ENCODE measurements around the gene IQSEC1. TPM values are rescaled to one million over a fixed set of nuclear protein-coding genes. Genes with fewer than 3 reads are reported as not detected.

The IQSEC1 gene
- total RNA-seq, 4 donors from 2014 or later, result 24.0 to 43.0 (median 31.8) TPM

DNA sequence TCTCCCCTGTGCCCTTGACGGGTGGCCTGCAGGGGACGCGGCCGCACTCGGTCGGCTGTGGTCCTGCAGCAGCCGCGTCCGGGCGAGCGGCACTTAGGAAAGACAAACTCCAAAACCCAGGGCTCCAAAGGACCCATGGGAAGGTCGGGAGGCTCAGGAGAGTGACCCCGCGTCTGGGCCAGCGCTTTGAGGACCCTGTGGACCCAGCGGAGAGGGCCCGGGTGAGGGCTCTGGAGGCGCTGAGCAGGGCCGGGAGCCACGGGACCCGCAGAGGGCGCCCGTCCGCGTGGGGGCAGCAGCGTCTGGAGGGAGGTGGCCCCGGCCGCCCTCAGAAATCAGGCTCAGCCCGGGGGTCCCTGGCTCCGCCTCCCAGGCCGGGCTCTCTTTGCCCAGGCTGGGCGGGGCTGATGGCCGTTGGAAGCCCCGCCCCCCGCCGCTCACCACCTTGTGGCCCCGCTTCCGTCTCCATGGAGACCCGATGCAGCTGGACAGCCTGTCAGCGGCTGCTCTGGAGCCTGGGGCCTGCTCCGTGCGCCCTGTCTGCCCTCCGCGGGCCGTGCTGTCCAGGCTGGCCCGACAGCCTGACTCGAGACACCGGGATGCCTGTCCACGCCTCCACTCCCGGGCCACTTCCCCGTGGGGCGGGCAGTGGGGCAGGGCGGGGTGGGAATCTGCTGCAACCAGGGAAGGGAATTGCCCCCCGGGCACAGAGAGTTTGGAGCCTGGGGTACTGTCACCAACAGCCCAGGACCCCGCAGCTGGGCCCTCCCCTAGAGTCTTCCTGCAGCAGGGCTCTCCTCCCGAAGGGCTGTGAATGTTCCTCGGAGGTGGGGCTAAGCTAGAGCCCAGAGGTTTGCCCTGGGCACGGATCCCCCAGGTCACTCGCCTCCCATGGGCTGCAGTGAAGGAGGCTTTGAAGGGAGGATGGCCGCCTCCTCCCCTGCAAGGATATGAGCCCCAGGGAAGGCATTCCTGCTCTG lies 197.1 kb downstream of the IQSEC1 start:
- Histone ChIP-seq H3K27me3 (peaks cover 7% of the 10 kb centered on the region), H3K9me3 (no peaks in the 10 kb centered on the region), H3K4me1 (peaks cover 3 to 9% (median 9%) of the 10 kb centered on the region in 4 donors), H3K27ac (no peak overlapping the region), H3K36me3 (no peaks in the 10 kb centered on the region), H3K4me3 (peak overlapping the region in 2 of 4 donors; percentile 18 to 34)
- TF ChIP-seq, protein P1, sequence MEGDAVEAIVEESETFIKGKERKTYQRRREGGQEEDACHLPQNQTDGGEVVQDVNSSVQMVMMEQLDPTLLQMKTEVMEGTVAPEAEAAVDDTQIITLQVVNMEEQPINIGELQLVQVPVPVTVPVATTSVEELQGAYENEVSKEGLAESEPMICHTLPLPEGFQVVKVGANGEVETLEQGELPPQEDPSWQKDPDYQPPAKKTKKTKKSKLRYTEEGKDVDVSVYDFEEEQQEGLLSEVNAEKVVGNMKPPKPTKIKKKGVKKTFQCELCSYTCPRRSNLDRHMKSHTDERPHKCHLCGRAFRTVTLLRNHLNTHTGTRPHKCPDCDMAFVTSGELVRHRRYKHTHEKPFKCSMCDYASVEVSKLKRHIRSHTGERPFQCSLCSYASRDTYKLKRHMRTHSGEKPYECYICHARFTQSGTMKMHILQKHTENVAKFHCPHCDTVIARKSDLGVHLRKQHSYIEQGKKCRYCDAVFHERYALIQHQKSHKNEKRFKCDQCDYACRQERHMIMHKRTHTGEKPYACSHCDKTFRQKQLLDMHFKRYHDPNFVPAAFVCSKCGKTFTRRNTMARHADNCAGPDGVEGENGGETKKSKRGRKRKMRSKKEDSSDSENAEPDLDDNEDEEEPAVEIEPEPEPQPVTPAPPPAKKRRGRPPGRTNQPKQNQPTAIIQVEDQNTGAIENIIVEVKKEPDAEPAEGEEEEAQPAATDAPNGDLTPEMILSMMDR (IDR thresholded peaks at IDR 0.05), result peak in 1 of 5 experiments; percentile 22
- no peak for TF ChIP-seq EP300 (IDR thresholded peaks at IDR 0.05; ENCODE audit: low read depth)
- in situ Hi-C loops (cut with MboI; ENCODE audit: low pct_ligation_motif_present in 1 of 4, low pct_unique_long_range_greater_than_20kb in 1 of 4, low sequenced_read_pairs in 3 of 4), result no loop called here
- DNase-seq, result peak; percentile 46
- intact Hi-C loops (cut with DNase I; ENCODE audit: low total_unique reads), result no loop called here
- WGBS, 2 donors (ENCODE audit: low coverage in 1 of 2), result 2 to 41% methylated on average over 7 to 38 of the region's 60 CpGs

DNA sequence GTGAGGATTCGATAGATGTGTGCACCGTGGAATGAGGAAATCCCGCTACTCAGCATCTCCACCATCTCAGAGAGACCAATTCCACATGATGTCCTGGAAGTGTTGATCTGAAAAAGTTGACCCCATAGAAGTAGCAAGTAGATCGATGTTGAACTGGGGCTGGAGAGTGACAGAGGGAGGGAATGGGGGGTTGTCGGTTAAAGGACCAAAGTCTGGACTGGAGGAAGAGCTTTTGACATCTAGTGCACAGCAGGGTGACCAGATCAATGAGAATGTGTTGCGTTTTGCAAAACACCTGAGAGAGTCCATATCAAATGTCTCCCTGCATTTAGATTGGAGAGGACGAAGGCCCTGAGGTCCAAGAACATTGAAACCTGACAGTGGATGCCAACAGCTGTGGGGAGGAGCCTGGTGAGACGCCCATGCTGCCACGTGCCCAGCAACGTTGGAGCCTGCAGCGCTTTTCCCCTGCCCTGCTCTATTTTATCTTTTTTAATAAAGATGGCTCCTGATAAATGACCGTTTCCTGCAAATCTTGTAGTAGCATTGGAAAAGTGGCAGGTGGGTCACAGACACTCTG lies 201.7 kb downstream of the IQSEC1 start:
- WGBS, 2 donors (ENCODE audit: low coverage in 1 of 2), result 75 to 88% methylated on average over 6 to 12 of the region's 12 CpGs
- no peak for DNase-seq
- no peaks in the 10 kb centered on the region for H3K9me3 ChIP-seq
- H3K36me3 ChIP-seq, result no peaks in the 10 kb centered on the region
- peaks cover 5 to 22% (median 18%) of the 10 kb centered on the region in 4 donors for H3K4me1 ChIP-seq
- no peak overlapping the region for H3K4me3 ChIP-seq
- TF ChIP-seq POLR2AphosphoS5 (IDR thresholded peaks at IDR 0.05), result no peak
- TF ChIP-seq POLR2A (IDR thresholded peaks at IDR 0.05), result no peak
- TF ChIP-seq, protein P1 (IDR thresholded peaks at IDR 0.05), result no peak
- TF ChIP-seq EP300 (IDR thresholded peaks at IDR 0.05; ENCODE audit: low read depth), result no peak
- intact Hi-C loops (cut with DNase I; ENCODE audit: low total_unique reads) (no loop called here), in situ Hi-C loops (cut with MboI; ENCODE audit: low pct_ligation_motif_present in 1 of 4, low pct_unique_long_range_greater_than_20kb in 1 of 4, low sequenced_read_pairs in 3 of 4) (loop anchor here in 1 of 4 donors (5.0 kb wide), 1 partner anchor 959 kb away; no protein-coding TSS in a partner anchor)
- H3K27me3 ChIP-seq, result peaks cover 16% of the 10 kb centered on the region
- no peak overlapping the region for H3K27ac ChIP-seq

GRCh38 chr3:12870942-12871341 lies 202.3 kb downstream of the IQSEC1 start:
- Histone ChIP-seq H3K27me3 (peaks cover 16% of the 10 kb centered on the region), H3K9me3 (no peaks in the 10 kb centered on the region), H3K4me1 (peaks cover 3 to 16% (median 12%) of the 10 kb centered on the region in 4 donors), H3K36me3 (no peaks in the 10 kb centered on the region), H3K27ac (no peak overlapping the region), H3K4me3 (no peak overlapping the region)
- intact Hi-C loops (cut with DNase I; ENCODE audit: low total_unique reads), result no loop called here
- in situ Hi-C loops (cut with MboI; ENCODE audit: low pct_ligation_motif_present in 1 of 4, low pct_unique_long_range_greater_than_20kb in 1 of 4, low sequenced_read_pairs in 3 of 4), result loop anchor here in 1 of 4 donors (5.0 kb wide), 1 partner anchor 959 kb away; no protein-coding TSS in a partner anchor
- WGBS, 2 donors (ENCODE audit: low coverage in 1 of 2), result 50 to 80% methylated on average over 1 to 9 of the region's 9 CpGs
- DNase-seq, result peak; percentile 46
- no peak for TF ChIP-seq POLR2AphosphoS5 (IDR thresholded peaks at IDR 0.05)
- no peak for TF ChIP-seq EP300 (IDR thresholded peaks at IDR 0.05; ENCODE audit: low read depth)
- TF ChIP-seq POLR2A (IDR thresholded peaks at IDR 0.05), result no peak
- TF ChIP-seq, protein P1 (IDR thresholded peaks at IDR 0.05), result no peak

GRCh38 chr3:12869035-12869621 lies 204.1 kb downstream of the IQSEC1 start:
- 13% methylated on average over 19 of the region's 28 CpGs; no CpG with 5 or more reads in 1 of the 2 donors for WGBS, 2 donors (ENCODE audit: low coverage in 1 of 2)
- Histone ChIP-seq H3K27me3 (peaks cover 9% of the 10 kb centered on the region), H3K9me3 (no peaks in the 10 kb centered on the region), H3K4me3 (peak overlapping the region in 2 of 4 donors; percentile 11 to 35), H3K27ac (no peak overlapping the region), H3K4me1 (peaks cover 3 to 14% (median 11%) of the 10 kb centered on the region in 4 donors), H3K36me3 (no peaks in the 10 kb centered on the region)
- DNase-seq, result peak; percentile 67
- TF ChIP-seq, protein P1 (IDR thresholded peaks at IDR 0.05), result no peak
- no peak for TF ChIP-seq EP300 (IDR thresholded peaks at IDR 0.05; ENCODE audit: low read depth)
- no peak for TF ChIP-seq POLR2A (IDR thresholded peaks at IDR 0.05)
- no peak for TF ChIP-seq POLR2AphosphoS5 (IDR thresholded peaks at IDR 0.05)
- in situ Hi-C loops (cut with MboI; ENCODE audit: low pct_ligation_motif_present in 1 of 4, low pct_unique_long_range_greater_than_20kb in 1 of 4, low sequenced_read_pairs in 3 of 4), result no loop called here
- intact Hi-C loops (cut with DNase I; ENCODE audit: low total_unique reads), result loop anchor here (10.0 kb wide), 1 partner anchor 116 kb away; no protein-coding TSS in a partner anchor

All from transverse colon (tissue), 4 donors.